SKM-1 (cell line): ENCODE data around the gene TPX2.

Experiments
- DNase-seq: peaks from one replicate; lab custom pipeline; 2025; ENCODE audit not compliant: unreplicated experiment; lab: John Stamatoyannopoulos, UW

TPX2 gene

GRCh38 chr20:31830406-31830981, 91.4 kb downstream of the TPX2 start:
- DNase-seq: no peak

- DNase-seq: no peak
Observed at GRCh38 chr20:31831211-31831610, 92.1 kb downstream of the TPX2 start.

- DNase-seq: no peak
Observed at GRCh38 chr20:31831771-31832306, 92.7 kb downstream of the TPX2 start.

- DNase-seq: no peak
Observed at GRCh38 chr20:31833130-31833930, 94.2 kb downstream of the TPX2 start.

- DNase-seq: no peak
Observed at GRCh38 chr20:31833931-31834521, 94.9 kb downstream of the TPX2 start.

- DNase-seq: no peak
Observed at GRCh38 chr20:31835554-31835953, 96.5 kb downstream of the TPX2 start.

- DNase-seq: peak; percentile 57
Observed at GRCh38 chr20:31835977-31836852, 97.1 kb downstream of the TPX2 start.

- DNase-seq: no peak
Observed at GRCh38 chr20:31836853-31837608, 97.9 kb downstream of the TPX2 start.

GRCh38 chr20:31837896-31838397, 98.9 kb downstream of the TPX2 start:
- no peak for DNase-seq

- no peak for DNase-seq
Observed at GRCh38 chr20:31838646-31839292, 99.7 kb downstream of the TPX2 start.

GRCh38 chr20:31839782-31840487, 100.8 kb downstream of the TPX2 start:
- DNase-seq: no peak

GRCh38 chr20:31840906-31841816, 102.1 kb downstream of the TPX2 start:
- no peak for DNase-seq

GRCh38 chr20:31841928-31842327, 102.8 kb downstream of the TPX2 start:
- DNase-seq: no peak

- no peak for DNase-seq
Observed at GRCh38 chr20:31842471-31843157, 103.5 kb downstream of the TPX2 start.

- no peak for DNase-seq
Observed at GRCh38 chr20:31843288-31843687, 104.2 kb downstream of the TPX2 start.

- DNase-seq: no peak
Observed at GRCh38 chr20:31843881-31844280, 104.8 kb downstream of the TPX2 start.

GRCh38 chr20:31844737-31845299, 105.7 kb downstream of the TPX2 start:
- DNase-seq: no peak
